Dendritic cell treated with granulocyte-macrophage colony-stimulating factor and Interleukin-4, amounts not matched to agents 40 ng/mL and 50 ng/mL, for 4 days (primary cell): ENCODE results near the gene CSTPP1.

ENCODE experiments used
- H3K27ac Mint-ChIP-seq: one replicate; pipeline ENCODE4 v1.8.0; 2022; ENCODE audit warnings: mild to moderate bottlenecking, mixed read lengths
- H3K27me3 Mint-ChIP-seq: one replicate; pipeline ENCODE4 v1.8.0; 2022; ENCODE audit warnings: mild to moderate bottlenecking, mixed read lengths
- H3K36me3 Mint-ChIP-seq: one replicate; pipeline ENCODE4 v1.8.0; 2022; ENCODE audit warnings: low read depth, mixed read lengths
- H3K4me1 Mint-ChIP-seq: one replicate; pipeline ENCODE4 v1.8.0; 2022; ENCODE audit warnings: low read depth, mixed read lengths
- H3K4me3 Mint-ChIP-seq: one replicate; pipeline ENCODE4 v1.8.0; 2022; ENCODE audit warnings: mild to moderate bottlenecking, moderate library complexity, mixed read lengths
- H3K9me3 Mint-ChIP-seq: one replicate; pipeline ENCODE4 v1.8.0; 2022; ENCODE audit warnings: mixed read lengths
- intact Hi-C: fragments of 100-400 bp; cut with micrococcal nuclease; formaldehyde crosslinking; loops from one replicate; pipeline ENCODE4 v1.15.0; 2022

The CSTPP1 gene

DNA sequence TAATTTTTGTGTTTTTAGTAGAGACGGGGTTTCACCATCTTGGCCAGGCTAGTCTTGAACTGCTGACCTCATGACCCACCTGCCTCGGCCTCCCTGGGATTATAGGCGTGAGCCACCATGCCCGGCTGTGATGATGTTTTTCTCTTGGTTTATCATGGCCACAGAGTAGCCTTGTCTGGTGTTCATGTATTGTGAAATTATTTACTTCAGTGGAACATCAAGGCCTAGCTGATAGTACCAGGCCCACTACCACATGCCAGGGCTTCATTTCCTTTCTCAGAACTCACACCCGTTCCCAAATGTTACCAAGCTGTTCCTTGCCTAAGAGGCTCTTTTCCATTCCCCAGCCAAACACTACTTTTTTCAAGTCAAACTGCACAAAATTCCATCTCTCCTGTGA, 272.1 kb downstream of the CSTPP1 start:
- Mint-ChIP-seq H3K9me3 (no peaks in the 10 kb centered on the region), H3K4me1 (no peaks in the 10 kb centered on the region), H3K36me3 (no peaks in the 10 kb centered on the region), H3K4me3 (no peak overlapping the region), H3K27me3 (peaks cover 6% of the 10 kb centered on the region), H3K27ac (no peak overlapping the region)
- intact Hi-C loops, result no loop called here
